Endothelial cell (in vitro differentiated cells): ENCODE results near the gene ADAMTS4. TPM values are rescaled to one million over a fixed set of nuclear protein-coding genes. Genes with fewer than 3 reads are reported as not detected.

Source experiments
- DNase-seq: peaks from one replicate; pipeline ENCODE4 v3.0.0; 2021; ENCODE audit warnings: low spot score
- H3K27ac Mint-ChIP-seq: one replicate; pipeline ENCODE4 v1.8.0; 2021; ENCODE audit warnings: mixed read lengths, inconsistent platforms; ENCODE audit not compliant: unreplicated experiment
- H3K27me3 Mint-ChIP-seq: one replicate; pipeline ENCODE4 v1.8.0; 2021; ENCODE audit warnings: mild to moderate bottlenecking, moderate library complexity, mixed read lengths, inconsistent platforms; ENCODE audit not compliant: unreplicated experiment
- H3K36me3 Mint-ChIP-seq: one replicate; pipeline ENCODE4 v1.8.0; 2021; ENCODE audit warnings: mild to moderate bottlenecking, low read depth, mixed read lengths, inconsistent platforms; ENCODE audit not compliant: unreplicated experiment
- H3K4me1 Mint-ChIP-seq: one replicate; pipeline ENCODE4 v1.8.0; 2021; ENCODE audit warnings: mild to moderate bottlenecking, mixed read lengths, inconsistent platforms; ENCODE audit not compliant: unreplicated experiment
- H3K4me3 Mint-ChIP-seq: one replicate; pipeline ENCODE4 v1.8.0; 2021; ENCODE audit warnings: mild to moderate bottlenecking, mixed read lengths, inconsistent platforms; ENCODE audit not compliant: unreplicated experiment
- H3K9me3 Mint-ChIP-seq: one replicate; pipeline ENCODE4 v1.8.0; 2021; ENCODE audit warnings: mixed read lengths, inconsistent platforms; ENCODE audit not compliant: unreplicated experiment
- total RNA-seq: library from RNA; stranded (reverse); fragmentation: NEBNext Ultra II Directional; extraction: Animal tissue kit (Norgen Biotek cat#: 25700); gene quantifications from one replicate; pipeline ENCODE4 v1.2.1, GENCODE V29; 2021; ENCODE audit not compliant: unreplicated experiment
- TF ChIP-seq, protein P1 (sequence below): fragments of 200-600 bp; sonication (generic); IDR thresholded peaks from one replicate; pipeline ENCODE4 v1.5.0; 2021; ENCODE audit warnings: antibody characterized with exemption; ENCODE audit not compliant: unreplicated experiment

Gene ADAMTS4
- total RNA-seq, 1 donor from 2014 or later, result 56.8 TPM

DNA sequence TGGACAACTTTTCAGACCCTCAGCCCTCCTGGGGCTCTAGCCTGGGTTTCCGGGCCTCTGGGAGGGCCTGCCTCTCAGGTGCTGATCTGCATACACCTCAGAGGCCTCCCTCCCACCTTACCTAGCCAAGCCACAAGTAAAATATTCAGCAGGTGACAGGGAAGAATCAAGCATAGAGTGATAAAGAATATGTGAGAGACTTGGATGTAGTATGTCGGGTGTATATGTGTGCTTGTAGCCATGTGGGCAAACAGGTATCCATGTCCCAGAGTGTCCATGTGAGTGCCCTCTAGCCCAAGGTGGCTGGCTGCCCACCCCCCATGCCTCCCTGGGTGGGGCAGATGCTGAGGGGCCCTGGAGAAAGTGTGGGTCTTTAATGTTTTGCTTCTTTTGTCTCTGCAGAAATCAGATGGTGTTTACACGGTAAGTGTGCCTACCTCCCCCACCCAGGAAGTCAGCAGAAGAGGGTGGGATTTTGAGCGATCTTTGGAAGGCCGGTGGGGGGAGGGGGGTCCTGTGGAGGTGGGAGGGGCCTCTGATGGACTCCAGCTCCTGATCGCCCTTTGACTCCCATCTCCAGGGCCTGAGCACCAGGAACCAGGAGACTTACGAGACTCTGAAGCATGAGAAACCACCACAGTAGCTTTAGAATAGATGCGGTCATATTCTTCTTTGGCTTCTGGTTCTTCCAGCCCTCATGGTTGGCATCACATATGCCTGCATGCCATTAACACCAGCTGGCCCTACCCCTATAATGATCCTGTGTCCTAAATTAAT is 19.6 kb upstream of the ADAMTS4 start:
- Mint-ChIP-seq H3K36me3 (peaks cover 18% of the 10 kb centered on the region), H3K4me3 (no peak overlapping the region), H3K27ac (no peak overlapping the region), H3K4me1 (peaks cover 27% of the 10 kb centered on the region), H3K9me3 (no peaks in the 10 kb centered on the region), H3K27me3 (peaks cover 1% of the 10 kb centered on the region)
- TF ChIP-seq, protein P1, sequence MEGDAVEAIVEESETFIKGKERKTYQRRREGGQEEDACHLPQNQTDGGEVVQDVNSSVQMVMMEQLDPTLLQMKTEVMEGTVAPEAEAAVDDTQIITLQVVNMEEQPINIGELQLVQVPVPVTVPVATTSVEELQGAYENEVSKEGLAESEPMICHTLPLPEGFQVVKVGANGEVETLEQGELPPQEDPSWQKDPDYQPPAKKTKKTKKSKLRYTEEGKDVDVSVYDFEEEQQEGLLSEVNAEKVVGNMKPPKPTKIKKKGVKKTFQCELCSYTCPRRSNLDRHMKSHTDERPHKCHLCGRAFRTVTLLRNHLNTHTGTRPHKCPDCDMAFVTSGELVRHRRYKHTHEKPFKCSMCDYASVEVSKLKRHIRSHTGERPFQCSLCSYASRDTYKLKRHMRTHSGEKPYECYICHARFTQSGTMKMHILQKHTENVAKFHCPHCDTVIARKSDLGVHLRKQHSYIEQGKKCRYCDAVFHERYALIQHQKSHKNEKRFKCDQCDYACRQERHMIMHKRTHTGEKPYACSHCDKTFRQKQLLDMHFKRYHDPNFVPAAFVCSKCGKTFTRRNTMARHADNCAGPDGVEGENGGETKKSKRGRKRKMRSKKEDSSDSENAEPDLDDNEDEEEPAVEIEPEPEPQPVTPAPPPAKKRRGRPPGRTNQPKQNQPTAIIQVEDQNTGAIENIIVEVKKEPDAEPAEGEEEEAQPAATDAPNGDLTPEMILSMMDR, result no peak
- no peak for DNase-seq

DNA sequence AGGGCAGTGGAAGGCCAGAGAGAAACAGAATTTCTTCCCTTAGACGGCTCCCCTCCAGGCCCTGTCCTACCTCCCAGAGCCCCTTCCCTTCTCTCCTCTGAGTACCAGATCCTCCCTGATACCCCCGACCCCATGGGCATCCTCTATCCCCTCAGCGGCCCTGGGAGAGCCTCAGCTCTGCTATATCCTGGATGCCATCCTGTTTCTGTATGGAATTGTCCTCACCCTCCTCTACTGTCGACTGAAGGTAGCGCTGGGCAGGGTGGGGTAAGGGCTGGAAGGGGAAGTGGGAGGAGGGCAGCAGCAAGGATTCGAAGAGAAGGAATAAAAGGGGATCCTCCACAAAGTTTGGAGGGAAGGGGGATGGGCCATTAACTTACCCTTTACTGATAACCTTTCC is 19.0 kb upstream of the ADAMTS4 start:
- H3K27ac Mint-ChIP-seq, result no peak overlapping the region

DNA sequence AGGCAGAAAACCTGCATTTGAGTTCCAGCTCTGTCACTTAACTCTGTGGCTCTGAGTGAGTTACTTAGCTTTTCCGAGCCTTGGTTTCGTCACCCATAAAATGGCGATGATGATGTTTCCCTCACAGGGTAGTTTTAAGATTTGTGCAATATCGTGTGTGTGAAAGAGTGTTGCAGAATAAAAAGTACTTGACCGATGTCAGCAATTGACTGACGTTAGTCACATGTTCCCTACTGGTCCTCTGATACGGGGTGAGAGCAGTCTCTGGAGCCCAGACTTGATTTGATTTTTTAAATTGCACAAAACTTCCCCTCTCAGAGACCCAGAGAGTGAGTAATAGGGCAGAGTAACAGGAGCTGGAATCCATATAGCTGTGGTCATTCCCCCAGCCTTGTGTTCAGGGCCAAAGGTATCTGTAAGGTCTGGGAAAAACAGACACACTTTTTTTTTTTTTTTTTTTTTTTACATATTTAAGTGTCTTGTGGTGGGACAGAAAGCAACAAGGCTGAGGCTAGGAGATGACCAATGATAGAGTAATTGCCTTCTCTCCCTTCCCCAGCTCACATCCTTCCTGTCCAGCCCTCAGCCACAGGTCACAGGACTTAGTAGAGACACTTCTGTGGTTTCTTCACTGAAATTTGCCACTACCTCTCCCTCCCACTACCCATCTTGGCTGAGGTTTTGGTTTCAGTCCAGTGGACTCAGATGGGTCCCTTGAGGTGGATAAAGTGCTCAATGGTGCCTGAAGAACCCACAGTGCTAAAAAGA is 18.3 kb upstream of the ADAMTS4 start:
- peaks cover 1% of the 10 kb centered on the region for H3K27me3 Mint-ChIP-seq
- DNase-seq, result no peak
- no peak overlapping the region for H3K27ac Mint-ChIP-seq
- no peaks in the 10 kb centered on the region for H3K9me3 Mint-ChIP-seq
- peaks cover 27% of the 10 kb centered on the region for H3K4me1 Mint-ChIP-seq
- H3K4me3 Mint-ChIP-seq, result no peak overlapping the region
- TF ChIP-seq, protein P1, result no peak
- peaks cover 26% of the 10 kb centered on the region for H3K36me3 Mint-ChIP-seq

More for the DNA sequence above, 19.0 kb upstream of the ADAMTS4 start:
- Mint-ChIP-seq H3K36me3 (peaks cover 24% of the 10 kb centered on the region), H3K4me1 (peaks cover 27% of the 10 kb centered on the region), H3K9me3 (no peaks in the 10 kb centered on the region), H3K27me3 (peaks cover 1% of the 10 kb centered on the region), H3K4me3 (no peak overlapping the region)
- no peak for DNase-seq
- TF ChIP-seq, protein P1, result no peak

DNA sequence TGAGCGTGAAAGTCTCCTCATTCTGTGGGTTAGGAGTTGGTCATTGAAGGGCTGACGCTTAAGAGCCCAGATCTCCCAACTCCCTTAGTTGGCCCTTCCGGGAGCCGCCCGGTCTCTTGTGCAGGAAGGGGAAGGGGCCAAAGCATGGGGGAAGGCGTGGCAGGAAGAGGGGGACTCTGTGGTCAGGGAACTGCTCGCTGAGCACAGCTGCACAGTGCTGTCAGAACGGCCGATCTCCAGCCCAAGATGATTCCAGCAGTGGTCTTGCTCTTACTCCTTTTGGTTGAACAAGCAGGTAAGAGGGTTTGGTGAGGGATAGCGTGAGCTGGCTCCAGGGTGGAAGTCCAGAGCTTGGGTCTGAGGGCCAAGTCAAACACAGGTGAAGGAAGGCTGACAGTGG is 16.2 kb upstream of the ADAMTS4 start, which contains the start of gene FCER1G:
TSS of gene FCER1G (plus strand) at position 220 of the 400 bp plus-strand sequence. CDS start at position 247, 27 bp downstream.
- Mint-ChIP-seq H3K9me3 (no peaks in the 10 kb centered on the region), H3K36me3 (peaks cover 39% of the 10 kb centered on the region), H3K27ac (no peak within 1 kb of the TSS), H3K27me3 (peaks cover 1% of the 10 kb centered on the region), H3K4me1 (peaks cover 28% of the 10 kb centered on the region), H3K4me3 (peak within 1 kb of the TSS; percentile 3)
- no peak for DNase-seq
- TF ChIP-seq, protein P1, result no peak
